HG02571 (cell line): ENCODE data around the gene MAU2.
A peak's percentile ranks its signal among the peaks of the same experiment; 100 is the strongest.

Source experiments
- ATAC-seq: cut with Tn5 transposase; IDR thresholded peaks from one replicate; pipeline ENCODE4 v1.9.1; 2021; ENCODE audit warnings: mild to moderate bottlenecking, moderate library complexity; ENCODE audit not compliant: unreplicated experiment

Gene MAU2, protein sequence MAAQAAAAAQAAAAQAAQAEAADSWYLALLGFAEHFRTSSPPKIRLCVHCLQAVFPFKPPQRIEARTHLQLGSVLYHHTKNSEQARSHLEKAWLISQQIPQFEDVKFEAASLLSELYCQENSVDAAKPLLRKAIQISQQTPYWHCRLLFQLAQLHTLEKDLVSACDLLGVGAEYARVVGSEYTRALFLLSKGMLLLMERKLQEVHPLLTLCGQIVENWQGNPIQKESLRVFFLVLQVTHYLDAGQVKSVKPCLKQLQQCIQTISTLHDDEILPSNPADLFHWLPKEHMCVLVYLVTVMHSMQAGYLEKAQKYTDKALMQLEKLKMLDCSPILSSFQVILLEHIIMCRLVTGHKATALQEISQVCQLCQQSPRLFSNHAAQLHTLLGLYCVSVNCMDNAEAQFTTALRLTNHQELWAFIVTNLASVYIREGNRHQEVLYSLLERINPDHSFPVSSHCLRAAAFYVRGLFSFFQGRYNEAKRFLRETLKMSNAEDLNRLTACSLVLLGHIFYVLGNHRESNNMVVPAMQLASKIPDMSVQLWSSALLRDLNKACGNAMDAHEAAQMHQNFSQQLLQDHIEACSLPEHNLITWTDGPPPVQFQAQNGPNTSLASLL

DNA sequence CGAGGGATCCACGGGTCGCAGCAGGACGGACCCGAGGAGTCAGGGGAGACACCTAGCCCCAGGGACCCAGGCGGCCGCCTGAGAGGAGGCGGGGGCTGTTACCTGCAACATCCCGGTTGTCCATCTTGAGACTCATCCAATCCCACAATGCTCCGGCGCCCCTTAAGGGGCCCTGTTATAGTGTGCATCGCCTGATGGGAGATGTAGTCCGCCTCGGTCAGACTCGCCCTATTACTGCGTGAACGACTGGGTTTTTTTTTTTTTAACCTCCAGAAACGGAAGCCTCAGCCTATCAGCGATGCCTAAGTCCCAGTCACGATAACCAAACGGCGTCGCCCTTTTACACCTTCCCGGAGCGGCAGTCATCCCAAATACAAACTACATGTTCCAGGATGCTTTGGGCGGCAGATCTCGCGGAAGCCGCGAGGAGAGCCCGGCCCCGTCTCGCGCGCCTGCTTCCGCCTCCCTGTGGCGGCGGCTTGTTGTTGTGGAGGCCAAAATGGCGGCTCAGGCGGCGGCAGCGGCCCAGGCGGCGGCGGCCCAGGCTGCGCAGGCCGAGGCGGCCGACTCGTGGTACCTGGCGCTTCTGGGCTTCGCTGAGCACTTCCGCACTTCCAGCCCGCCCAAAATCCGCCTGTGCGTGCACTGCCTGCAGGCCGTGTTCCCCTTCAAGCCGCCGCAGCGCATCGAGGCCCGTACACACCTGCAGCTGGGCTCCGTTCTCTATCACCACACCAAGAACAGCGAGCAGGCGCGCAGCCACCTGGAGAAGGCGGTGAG lies at the start of gene MAU2, which contains the start of gene SUGP1:
Gene MAU2 (plus strand): TSS at position 469 of the 780 bp plus-strand sequence. CDS start 31 bp downstream, at position 500.
Gene SUGP1 (minus strand): TSS at position 149 of the 780 bp plus-strand sequence. CDS start 13 bp downstream, at position 136.
- peak; percentile 83 for ATAC-seq

DNA sequence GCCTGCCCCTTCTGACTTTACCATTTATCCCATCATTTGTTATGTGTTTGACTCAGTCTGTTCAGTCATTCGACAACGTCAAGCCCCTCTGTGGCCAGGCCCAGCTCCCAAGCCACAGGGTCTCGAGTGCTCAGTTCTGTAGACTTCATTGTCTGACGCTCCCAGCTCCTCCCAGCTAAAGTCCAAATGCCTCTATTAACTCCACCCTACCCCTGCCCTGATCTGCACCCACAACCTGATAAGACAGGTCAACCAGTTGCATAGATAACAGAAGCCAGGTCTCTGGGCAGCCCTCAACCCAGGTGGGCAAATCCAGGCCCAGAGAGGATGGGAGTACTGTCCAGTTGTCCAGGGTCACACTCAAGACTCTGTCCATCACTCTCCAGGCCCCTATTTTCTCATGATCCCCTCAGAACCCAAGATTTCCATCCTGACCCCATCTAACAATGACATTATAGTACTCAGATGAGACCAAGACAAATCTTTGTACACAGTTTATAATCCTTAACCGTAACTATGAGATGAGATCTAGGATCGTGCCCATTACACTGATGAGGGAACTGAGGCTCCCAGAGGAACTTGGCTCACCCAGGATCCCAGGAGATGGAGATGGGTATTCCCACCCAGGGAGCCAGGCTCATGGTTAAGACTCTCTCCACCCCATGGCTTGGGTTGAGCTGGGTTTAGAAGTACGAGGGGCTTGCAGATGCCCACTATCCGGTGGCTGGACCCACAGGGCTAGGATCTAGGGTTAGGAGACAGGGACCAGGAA lies 48.6 kb upstream of the MAU2 start:
- no peak for ATAC-seq

DNA sequence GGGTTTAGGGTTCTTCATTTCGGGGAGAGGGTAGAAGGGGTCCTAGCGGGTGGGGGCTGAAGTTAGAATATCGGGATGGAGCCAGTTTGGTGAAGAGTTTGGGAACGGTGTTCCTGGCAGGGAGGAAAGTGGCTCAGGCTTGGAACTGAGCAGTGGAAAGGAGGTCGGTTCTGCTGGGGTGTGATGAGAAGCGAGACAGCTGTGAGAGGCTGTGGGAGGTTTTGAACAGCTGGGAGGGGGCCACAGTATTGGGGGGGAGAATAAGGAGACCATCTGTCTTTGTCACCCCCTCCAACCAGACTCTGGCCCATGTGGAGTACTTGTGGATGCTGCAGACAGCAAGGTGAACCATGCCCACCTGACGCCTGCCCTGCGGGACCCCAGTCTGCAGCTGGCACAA lies 46.5 kb upstream of the MAU2 start:
- no peak for ATAC-seq

DNA sequence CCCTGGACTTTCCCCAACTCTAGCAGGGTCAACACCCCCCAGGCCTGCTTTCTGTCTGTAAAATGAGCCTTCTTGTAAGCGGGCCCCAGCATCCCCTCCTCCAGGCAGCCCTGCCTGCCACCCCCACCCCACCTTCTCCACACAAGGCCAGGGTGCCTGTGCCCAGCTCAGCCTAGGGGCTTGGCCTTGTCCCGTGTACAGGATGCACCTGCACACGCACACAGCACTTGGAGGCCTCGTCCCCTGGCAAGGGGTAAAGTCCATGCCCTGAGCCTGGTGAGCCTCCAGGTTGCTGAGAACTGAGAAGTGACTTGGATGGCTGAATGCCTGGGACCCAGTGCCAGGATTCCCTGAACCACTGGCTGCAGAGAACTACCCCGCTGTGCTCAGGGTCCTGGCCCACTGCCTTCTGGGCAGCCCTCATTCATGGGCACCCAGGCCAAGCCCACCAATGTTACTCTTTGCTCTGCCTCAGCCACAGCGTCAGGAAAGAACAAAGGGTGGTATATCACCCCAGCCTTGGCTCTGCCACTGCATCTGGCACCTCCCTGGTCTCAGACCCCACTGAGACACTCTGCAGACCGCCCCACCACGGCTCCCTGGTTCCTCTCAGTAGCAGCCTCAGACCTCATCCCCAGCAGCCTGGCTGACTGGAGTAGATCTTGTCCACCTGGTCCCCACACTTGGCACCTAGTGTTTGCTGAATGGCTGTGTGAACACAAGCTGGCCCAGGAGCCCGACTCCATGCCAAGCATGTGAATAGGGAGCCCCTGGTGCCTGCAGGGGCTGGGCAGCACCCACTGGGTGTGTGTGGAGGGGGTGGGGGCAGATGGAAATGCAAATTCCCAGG lies 45.7 kb upstream of the MAU2 start:
- ATAC-seq: no peak

DNA sequence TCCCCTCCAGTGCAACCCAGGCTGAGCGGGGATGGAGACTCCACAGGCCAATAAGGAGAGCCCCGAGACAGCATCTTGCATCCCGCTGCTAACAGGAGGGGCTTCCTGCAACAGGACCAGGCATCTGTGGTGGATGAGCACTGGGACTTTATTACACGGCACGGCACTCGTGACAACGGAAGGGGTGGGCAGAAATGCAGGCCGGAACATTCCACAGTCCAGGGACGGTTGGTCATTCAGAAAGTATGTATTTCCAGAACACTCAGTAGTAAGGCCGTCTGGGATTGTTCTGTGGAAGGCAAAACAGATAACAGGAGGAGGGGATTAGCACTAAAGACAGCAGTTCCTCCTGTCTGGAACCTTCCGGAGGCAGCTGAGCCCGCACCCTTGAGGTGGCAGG lies 44.2 kb upstream of the MAU2 start:
- ATAC-seq: no peak

DNA sequence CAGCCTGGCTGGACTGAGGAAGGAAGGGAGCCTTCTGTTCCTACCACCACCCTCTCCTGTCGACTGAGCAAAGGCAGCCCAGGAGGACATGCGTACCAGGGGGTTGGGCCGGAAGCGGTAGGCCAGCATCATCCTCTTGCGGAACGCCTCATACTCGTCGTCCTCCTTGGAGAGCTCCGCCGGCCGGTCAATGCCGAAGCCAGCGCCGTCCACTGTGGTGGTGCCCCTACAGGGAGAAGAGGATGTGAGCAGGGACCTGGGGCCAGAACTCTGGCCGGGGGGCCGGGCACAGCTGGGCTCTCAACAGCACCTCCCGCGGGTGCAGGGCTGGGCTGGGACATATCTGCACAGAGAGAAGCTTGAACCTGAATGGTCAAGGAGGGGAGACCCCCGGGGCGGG lies 43.8 kb upstream of the MAU2 start:
- no peak for ATAC-seq

DNA sequence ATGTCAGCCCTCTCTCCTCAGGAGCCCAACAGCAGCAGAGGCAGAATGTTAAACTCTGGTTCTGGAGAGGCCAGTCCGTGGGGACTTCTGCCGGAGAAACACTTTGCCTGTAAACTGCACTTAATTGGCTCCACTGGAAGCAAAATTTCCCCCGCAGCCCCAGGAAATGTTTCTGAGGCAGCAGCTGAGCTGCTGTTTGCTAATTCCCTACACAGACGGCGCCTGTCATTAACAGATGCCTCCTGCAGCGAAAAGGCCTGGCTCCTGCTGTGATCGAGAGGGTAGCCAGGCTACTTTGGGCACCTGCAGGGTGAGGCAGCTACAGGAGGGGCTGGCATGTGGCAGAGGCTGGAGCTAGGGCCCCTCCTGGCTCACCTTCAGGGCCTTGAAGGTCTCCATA lies 42.3 kb upstream of the MAU2 start:
- ATAC-seq: no peak

DNA sequence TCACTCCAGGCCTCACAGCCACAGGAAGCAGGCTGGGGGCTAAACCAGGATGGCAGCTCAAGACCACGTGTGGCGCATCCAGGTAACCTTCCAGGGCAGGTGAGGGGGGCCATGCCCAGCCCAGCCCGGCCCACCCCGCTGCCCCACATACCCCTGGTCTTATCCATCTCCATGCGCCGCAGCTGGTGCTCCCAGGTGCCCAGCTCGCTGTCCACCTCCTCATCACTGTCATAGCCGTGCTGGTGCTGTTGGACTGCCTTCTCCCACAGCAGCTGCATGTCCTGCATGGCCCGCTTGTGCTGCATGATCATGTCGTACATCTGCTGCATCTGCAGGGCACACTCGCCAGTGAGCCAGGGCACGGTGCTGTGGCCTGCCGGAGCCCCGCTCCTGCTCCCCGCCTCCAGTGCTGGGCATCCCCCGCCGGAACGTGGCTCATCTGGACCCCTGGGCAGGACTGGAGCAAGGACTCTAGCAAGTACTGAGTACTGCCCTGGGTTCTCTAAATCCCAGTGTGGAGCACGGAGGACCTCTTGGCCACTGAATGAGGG lies 41.5 kb upstream of the MAU2 start:
- no peak for ATAC-seq

DNA sequence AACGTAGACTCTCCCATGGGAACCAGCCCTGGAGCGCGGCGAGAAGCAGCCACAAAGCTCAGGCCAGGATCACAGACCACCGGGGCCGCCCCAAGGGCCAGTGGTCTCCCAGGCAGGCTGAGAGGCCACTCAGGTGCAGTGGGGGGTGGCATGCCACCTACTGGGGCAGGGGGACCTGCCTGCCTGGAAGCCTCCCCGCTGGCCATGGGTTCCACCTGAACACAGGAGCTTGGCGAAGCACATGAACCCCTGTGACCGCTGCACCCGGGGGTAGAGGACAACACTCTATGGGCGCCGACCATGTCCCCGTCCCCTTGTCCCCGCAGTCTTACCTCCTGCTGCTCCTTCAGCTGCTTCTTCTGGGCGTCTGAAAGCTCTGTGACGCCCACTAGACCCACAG lies 40.8 kb upstream of the MAU2 start:
- no peak for ATAC-seq

DNA sequence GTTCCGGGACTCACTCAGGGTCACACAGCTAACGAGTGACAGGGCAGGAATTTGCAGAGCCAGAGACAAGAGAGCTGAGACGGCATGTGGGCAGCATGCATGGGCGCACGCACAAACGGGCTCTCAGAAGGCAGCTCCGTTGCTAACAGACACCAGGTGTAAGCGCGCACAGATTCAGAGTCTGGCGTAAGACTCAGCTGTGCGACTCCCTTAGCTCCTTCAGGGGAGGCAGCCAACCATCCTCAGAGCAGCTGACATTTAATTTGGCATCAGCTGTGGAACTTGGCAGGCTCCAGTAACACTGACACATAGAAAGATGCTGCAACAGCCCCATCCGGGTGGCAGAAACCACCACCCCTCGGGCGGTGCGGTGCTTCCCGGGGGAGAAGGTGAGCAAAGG lies 40.1 kb upstream of the MAU2 start:
- ATAC-seq: no peak

DNA sequence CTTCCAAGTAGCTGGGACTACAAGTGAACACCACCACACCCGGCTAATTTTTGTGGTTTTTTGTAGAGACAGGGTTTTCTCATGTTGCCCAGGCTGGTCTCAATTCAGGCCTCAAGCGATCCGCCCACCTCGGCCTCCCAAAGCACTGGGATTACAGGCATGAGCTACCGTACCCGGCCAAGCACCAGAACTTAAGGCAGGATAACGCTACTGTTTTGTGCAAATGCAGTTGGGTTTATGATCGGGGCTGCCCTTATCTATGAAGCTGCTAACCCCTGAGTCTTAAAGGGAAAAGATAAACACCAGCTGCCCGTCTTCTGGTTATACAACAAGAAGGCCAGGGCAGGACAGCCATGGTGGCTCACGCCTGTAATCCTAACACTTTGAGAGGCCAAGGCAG lies 34.9 kb upstream of the MAU2 start:
- no peak for ATAC-seq

DNA sequence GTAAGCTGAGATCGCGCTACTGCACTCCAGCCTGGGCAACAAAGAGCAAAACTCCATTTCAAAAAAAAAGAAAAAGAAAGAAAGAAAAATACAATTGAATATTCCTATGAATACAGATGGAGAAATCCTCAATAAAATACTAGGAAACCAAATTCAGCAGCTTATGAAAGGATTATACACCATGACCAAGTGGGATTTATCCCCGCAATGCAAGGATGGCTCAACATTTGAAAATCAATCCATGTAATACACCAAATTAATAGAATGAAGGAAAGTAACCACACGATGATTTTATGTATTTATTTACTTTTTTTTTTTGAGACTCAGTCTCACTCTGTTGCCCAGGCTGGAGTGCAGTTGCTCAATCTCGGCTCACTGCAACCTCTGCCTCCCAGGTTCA lies 28.0 kb upstream of the MAU2 start:
- no peak for ATAC-seq

DNA sequence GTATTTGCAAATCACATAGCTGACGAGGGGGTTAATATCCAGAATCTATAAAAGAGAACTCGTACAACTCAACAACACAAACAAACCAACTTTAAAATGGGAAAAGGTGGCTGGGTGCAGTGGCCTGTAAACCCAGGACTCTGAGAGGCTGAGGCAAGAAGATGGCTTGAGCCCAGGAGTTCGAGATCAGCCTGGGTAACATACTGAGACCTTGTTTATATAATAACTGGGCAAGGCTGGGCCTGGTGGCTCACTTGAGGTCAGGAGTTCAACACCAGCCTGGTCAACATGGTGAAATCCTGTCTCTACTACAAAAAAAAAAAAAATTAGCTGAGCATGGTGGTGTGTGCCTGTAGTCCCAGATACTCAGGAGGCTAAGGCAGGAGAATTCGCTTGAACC lies 25.7 kb upstream of the MAU2 start:
- ATAC-seq: no peak

DNA sequence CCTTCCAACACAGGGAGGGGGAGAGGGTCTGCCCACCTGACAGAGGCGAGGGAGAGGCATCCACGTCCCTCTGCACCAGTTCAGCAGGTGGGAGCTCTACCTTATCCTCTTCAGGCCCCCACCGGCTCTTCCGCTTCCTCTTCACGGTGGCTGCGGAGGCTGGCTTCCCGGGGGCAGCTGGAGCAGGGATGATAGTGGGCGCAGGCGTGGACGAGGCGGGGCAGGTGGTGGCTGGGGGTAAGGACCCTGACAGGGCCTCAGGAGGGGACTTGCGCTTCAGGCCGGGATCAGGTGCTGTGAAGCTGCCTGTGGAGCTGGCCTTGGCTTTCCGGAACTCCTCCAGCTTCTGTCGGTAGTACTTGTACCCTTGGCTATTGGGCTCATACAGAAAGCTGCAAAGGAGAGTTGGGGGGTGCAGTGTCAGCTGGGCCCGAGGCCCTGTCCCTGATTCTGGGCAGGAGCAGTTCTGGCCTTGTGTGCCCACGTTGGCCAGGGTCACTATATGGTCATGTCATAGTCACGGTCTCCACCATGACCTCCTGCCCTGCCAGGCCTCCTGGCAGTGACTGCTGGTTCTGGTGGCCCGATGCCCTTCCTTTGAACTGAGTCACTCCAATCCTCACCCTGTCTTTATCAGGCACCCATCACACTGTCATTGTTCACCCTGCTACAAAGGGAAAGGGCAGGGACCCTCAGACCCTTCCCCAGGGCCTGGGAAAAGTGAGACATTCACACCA lies 23.5 kb upstream of the MAU2 start:
- no peak for ATAC-seq

DNA sequence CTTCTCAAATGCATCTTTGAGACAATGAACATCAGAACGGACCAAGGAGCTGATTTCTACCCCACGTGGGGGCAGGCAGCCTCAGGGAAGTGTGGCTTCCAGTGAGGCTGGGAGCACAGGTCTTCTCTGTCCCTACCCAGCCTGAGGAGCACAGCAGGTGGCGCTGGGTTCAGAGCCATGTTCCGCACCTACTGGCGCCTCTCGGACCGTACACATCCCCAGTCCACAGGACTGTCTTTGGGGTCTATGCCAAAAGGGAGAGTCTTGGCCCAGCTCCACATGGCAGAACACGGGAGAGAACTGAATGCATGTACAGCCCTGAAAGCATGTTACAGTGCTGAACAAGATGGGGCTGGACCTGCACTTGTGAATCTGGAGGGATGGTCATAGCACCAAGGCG lies 22.9 kb upstream of the MAU2 start:
- ATAC-seq: no peak

DNA sequence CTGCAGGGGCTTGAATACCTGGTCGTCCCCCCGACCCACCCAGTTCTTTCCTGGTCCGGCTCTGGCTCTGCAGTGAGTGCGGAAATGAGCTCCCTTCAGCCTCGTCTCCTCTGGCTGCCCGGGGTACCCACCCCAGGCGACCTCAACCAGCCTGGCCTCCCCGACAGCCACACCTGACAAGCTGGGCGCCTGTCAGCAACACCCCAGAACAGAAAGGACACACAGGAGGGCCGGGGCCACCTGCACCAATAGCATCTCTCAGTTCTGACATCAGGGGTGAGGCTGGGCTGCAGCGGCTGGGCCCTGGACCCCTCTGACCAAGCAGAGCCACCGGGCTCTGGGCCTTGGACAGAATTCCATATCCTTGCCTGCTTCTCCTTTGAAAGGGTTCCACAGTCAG lies 20.0 kb upstream of the MAU2 start:
- no peak for ATAC-seq

DNA sequence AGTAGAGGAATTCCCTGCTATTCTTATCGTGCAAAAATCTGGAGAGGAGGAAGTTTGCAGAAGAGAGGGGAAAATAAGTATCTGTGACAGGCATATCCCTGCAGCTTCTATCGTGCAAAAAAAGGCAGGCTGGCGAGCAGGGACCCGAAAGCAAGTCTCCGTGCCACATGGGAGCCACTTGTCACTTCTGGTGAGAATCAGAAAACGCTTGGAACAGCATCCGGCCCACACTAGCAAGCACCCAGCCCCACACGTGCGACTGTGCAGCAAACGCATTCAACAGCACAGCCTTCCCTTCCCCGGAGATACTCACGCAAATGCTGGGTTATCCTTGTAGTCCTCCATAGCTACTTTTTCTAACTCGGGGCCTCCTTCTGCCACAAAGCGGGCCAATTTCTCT lies 17.2 kb upstream of the MAU2 start:
- ATAC-seq: no peak

DNA sequence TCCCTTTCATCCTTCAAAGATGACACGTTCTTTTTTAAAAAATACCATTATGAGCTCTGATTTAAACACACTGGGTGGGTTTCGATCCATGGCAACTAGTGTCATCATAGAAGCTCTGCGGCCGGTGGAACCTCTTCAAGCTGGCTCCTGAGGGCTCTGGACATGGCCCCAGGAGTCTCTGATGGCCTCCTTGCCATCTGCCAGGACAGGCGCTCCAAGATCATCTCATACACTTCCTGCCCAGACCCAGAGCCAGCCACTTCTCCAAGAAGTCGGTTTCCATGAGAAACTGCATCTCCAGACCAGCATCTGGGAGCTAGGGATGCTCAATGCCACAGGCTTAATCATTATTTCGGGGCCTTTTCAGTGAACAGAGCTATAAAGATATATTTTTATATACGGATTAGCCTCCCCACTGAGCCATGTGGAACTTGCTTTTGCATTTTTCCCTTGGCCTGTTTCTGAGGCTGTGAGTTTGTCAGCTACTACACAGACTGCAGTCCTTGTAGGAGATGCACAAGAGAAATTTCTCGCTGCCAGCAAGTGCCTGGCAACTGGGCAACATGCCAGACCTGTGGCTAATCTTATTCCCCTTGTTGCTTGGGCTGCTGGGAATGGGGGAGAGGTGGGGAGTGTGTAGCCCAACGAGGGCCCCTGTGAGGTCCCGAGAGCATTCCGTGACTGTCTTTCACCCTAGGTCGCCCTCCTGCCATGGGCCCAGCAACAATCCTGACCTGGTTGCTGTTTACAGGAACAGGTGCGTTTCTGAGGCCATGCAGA lies 16.3 kb upstream of the MAU2 start:
- no peak for ATAC-seq
